ENCODE results near the gene CCDC43. TPM values are rescaled to one million over a fixed set of nuclear protein-coding genes. Genes with fewer than 3 reads are reported as not detected.

The CCDC43 gene
- total and polyA plus RNA-seq, 2 donors (not counting 3 experiments of a cell fraction or from before 2014, with no cell fraction given), result 5.9 to 31.7 TPM

DNA sequence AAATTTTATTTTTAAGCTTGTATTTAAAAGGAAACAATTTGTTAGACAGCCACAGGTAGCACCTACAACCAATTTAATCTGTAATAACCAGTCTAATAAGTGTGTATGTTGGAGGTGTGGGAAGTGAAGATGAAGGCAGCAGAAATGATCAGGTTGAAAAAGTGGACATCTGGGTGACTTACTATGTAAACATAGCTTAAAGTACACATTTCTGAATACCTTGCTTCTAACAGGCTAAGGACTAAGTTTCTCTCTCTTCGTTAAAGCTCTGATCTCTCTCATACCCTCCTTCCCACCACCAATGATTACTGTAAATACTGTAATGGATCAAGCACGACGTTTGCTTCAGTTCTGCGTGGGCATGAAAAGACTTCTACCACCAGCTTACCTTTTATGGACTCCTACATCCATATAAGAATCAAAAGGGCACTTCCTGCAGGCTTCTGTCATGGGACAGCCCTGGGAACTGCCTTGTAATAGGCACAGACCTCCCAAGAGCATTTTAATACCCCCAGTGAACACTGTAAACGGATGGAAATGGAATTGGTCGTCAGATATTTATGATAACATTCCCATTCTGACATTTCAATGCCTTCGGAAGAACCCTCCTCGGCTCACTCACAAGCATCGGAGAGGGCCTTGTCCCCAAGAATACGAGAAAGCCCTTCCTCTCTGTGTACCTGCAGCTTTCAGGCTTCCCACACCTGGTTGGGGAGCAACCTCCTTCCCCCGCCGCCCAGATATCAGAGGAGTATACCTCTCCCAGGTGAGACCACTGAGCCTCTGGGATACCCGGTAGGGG lies 700 bp downstream of the CCDC43 start:
- Histone ChIP-seq H3K4me2 (ENCODE audit: insufficient read depth, low read length) (peak overlapping the region; percentile 92), H3K27ac (ENCODE audit: insufficient read depth, low read depth, low read length) (peak overlapping the region; percentile 62), H3K27me3 (ENCODE audit: control insufficient read depth in 2 of 2, insufficient read depth in 2 of 2, low read length in 2 of 2) (no peaks in the 10 kb centered on the region), H3K9ac (replicated peaks; ENCODE audit: extremely low read depth, insufficient read depth, low read length) (peak overlapping the region; percentile 94), H4K20me1 (replicated peaks; ENCODE audit: control insufficient read depth, extremely low read depth, insufficient read depth, low read length) (no peaks in the 10 kb centered on the region), H3K4me1 (ENCODE audit: control insufficient read depth, extremely low read depth, insufficient read depth, low read length) (peaks cover 14% of the 10 kb centered on the region), H3K9me3 (replicated peaks; ENCODE audit: control insufficient read depth, insufficient read depth, low read length) (no peaks in the 10 kb centered on the region), H3K79me2 (ENCODE audit: control insufficient read depth, insufficient read depth, low read length) (peaks cover 21% of the 10 kb centered on the region), H3K36me3 (ENCODE audit: control insufficient read depth in 2 of 2, extremely low read depth in 1 of 2, insufficient read depth in 2 of 2, low read length in 2 of 2) (no peaks in the 10 kb centered on the region), H3K4me3 (replicated peaks in 1 of 3; ENCODE audit: insufficient read depth in 1 of 3, low read depth in 1 of 3, low read length in 3 of 3) (peak overlapping the region; percentile 89 to 98 (median 90)), H2AFZ (ENCODE audit: low read depth, low read length) (peak overlapping the region; percentile 98), H3K9me1 (replicated peaks; ENCODE audit: control insufficient read depth, extremely low read depth, insufficient read depth, low read length) (no peaks in the 10 kb centered on the region)
- intact Hi-C loops (cut with micrococcal nuclease) (no loop called here), dilution Hi-C loops (cut with MboI; ENCODE audit: extremely low pct_ligation_motif_present, low sequenced_read_pairs) (no loop called here)
- ChIA-PET CTCF (interaction anchor here (0.8 to 1.5 kb wide), 4 partner anchors 12 to 135 kb away, joined by 3 read pairs; partner anchors contain the start of gene DBF4B), POLR2A (no interaction called here)
- DNase-seq (ENCODE audit: low read depth, low spot score) (peak; percentile 4), FAIRE-seq (peak; percentile 56)
- BruUV-seq (replicated peaks), result TSS peak; percentile 50
- TF ChIP-seq, protein P1, sequence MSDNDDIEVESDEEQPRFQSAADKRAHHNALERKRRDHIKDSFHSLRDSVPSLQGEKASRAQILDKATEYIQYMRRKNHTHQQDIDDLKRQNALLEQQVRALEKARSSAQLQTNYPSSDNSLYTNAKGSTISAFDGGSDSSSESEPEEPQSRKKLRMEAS (IDR thresholded peaks at IDR 0.05; ENCODE audit: insufficient read depth, insufficient read length), result no peak
- TF ChIP-seq, protein P2, sequence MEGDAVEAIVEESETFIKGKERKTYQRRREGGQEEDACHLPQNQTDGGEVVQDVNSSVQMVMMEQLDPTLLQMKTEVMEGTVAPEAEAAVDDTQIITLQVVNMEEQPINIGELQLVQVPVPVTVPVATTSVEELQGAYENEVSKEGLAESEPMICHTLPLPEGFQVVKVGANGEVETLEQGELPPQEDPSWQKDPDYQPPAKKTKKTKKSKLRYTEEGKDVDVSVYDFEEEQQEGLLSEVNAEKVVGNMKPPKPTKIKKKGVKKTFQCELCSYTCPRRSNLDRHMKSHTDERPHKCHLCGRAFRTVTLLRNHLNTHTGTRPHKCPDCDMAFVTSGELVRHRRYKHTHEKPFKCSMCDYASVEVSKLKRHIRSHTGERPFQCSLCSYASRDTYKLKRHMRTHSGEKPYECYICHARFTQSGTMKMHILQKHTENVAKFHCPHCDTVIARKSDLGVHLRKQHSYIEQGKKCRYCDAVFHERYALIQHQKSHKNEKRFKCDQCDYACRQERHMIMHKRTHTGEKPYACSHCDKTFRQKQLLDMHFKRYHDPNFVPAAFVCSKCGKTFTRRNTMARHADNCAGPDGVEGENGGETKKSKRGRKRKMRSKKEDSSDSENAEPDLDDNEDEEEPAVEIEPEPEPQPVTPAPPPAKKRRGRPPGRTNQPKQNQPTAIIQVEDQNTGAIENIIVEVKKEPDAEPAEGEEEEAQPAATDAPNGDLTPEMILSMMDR (IDR thresholded peaks at IDR 0.05; ENCODE audit: extremely low read depth in 1 of 2, insufficient read depth in 1 of 2, low read depth in 1 of 2, low read length in 2 of 2), result no peak
- no peak for TF ChIP-seq JUN (IDR thresholded peaks at IDR 0.05; ENCODE audit: borderline replicate concordance, insufficient read depth, insufficient read length, low read depth)

DNA sequence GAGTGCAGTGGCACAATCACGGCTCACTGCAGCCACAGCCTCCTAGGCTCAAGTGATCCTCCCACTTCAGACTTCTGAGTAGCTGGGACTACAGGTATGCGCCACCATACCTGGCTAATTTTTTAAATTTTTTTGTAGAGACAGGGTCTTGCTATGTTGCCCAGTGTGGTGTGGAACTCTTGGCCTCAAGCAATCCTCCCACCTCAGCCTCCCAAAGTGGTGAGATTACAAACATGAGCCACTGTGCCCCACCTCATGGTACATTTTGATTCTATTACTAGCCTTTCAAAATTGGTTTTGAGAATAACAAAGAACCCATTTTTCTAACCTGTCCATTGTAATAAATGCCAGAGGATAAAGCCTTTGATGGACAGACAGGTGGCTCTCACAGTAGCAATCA lies 1.4 kb downstream of the CCDC43 start:
- BruUV-seq (replicated peaks), result no TSS peak
- no peak for TF ChIP-seq FOS (IDR thresholded peaks at IDR 0.05; ENCODE audit: borderline replicate concordance, insufficient read depth, low read length)
- TF ChIP-seq, protein P1 (IDR thresholded peaks at IDR 0.05; ENCODE audit: insufficient read depth, insufficient read length), result no peak
- no peak for TF ChIP-seq POLR2A (IDR thresholded peaks at IDR 0.05; ENCODE audit: low read depth, low read length)
- Histone ChIP-seq H3K4me2 (ENCODE audit: insufficient read depth, low read length) (peak overlapping the region; percentile 92), H3K27ac (ENCODE audit: insufficient read depth, low read depth, low read length) (no peak overlapping the region), H3K9ac (replicated peaks; ENCODE audit: extremely low read depth, insufficient read depth, low read length) (no peak overlapping the region), H4K20me1 (replicated peaks; ENCODE audit: control insufficient read depth, extremely low read depth, insufficient read depth, low read length) (no peaks in the 10 kb centered on the region), H3K4me3 (replicated peaks in 1 of 3; ENCODE audit: insufficient read depth in 1 of 3, low read depth in 1 of 3, low read length in 3 of 3) (no peak overlapping the region), H2AFZ (ENCODE audit: low read depth, low read length) (no peak overlapping the region), H3K9me3 (replicated peaks; ENCODE audit: control insufficient read depth, insufficient read depth, low read length) (no peaks in the 10 kb centered on the region), H3K9me1 (replicated peaks; ENCODE audit: control insufficient read depth, extremely low read depth, insufficient read depth, low read length) (no peaks in the 10 kb centered on the region), H3K36me3 (ENCODE audit: control insufficient read depth in 2 of 2, extremely low read depth in 1 of 2, insufficient read depth in 2 of 2, low read length in 2 of 2) (peaks cover 0 to 4% of the 10 kb centered on the region in 2 experiments), H3K79me2 (ENCODE audit: control insufficient read depth, insufficient read depth, low read length) (peaks cover 21% of the 10 kb centered on the region), H3K4me1 (ENCODE audit: control insufficient read depth, extremely low read depth, insufficient read depth, low read length) (peaks cover 14% of the 10 kb centered on the region), H3K27me3 (ENCODE audit: control insufficient read depth in 2 of 2, insufficient read depth in 2 of 2, low read length in 2 of 2) (no peaks in the 10 kb centered on the region)
- FAIRE-seq (no peak), DNase-seq (ENCODE audit: low read depth, low spot score) (no peak)
- intact Hi-C loops (cut with micrococcal nuclease), result no loop called here
- ChIA-PET POLR2A (no interaction called here), CTCF (interaction anchor here (0.8 to 1.1 kb wide), 2 partner anchors 11 to 16 kb away, joined by 3 read pairs; no protein-coding TSS in a partner anchor)
- dilution Hi-C loops (cut with MboI; ENCODE audit: extremely low pct_ligation_motif_present, low sequenced_read_pairs), result no loop called here

Data from endothelial cell of umbilical vein (primary cell).